CD4-positive, alpha-beta T cell treated with Interleukin-6 at 100 ng/mL for 8 hours (primary cell): ENCODE data around the gene PPARD.

Experiments used
- DNase-seq: peaks from one replicate; pipeline ENCODE4 v3.0.0-alpha.2; 2020; ENCODE audit warnings: mixed read lengths, low spot score

Gene PPARD

GRCh38 chr6:35469751-35470662, 127.6 kb downstream of the PPARD start:
- no peak for DNase-seq

GRCh38 chr6:35470663-35471120, 128.3 kb downstream of the PPARD start:
- no peak for DNase-seq

- no peak for DNase-seq
Observed at GRCh38 chr6:35471836-35472345, 129.5 kb downstream of the PPARD start.

GRCh38 chr6:35473075-35473849, 130.9 kb downstream of the PPARD start:
- no peak for DNase-seq

GRCh38 chr6:35473850-35474130, 131.4 kb downstream of the PPARD start:
- no peak for DNase-seq

GRCh38 chr6:35474131-35474941, 132.0 kb downstream of the PPARD start:
- no peak for DNase-seq

- no peak for DNase-seq
Observed at GRCh38 chr6:35474942-35475570, 132.7 kb downstream of the PPARD start.

GRCh38 chr6:35475573-35475972, 133.2 kb downstream of the PPARD start:
- no peak for DNase-seq

- DNase-seq = no peak
Observed at GRCh38 chr6:35476004-35476403, 133.6 kb downstream of the PPARD start.

- DNase-seq = no peak
Observed at GRCh38 chr6:35477028-35477427, 134.7 kb downstream of the PPARD start.
